Endothelial cell of umbilical vein (primary cell): Measurements from ENCODE around the gene PRRT1B.

Experiments used
- CTCF ChIP-seq, 2 donors: IDR thresholded peaks; 1 replicate in 1 of 2; 2 replicates in 1 of 2; pipeline ENCODE4 v1.5.1; 2011; ENCODE audit warnings: low read length in 2 of 2, mild to moderate bottlenecking in 2 of 2, moderate library complexity in 2 of 2, control low read depth in 1 of 2, inconsistent platforms in 1 of 2, low read depth in 1 of 2; ENCODE audit not compliant: insufficient read depth in 1 of 2; ENCODE audit errors: extremely low read depth in 1 of 2
- EZH2 ChIP-seq: IDR thresholded peaks from 2 replicates; pipeline ENCODE4 v1.6.1; 2012; ENCODE audit warnings: borderline replicate concordance, low read depth, mild to moderate bottlenecking, moderate library complexity, low read length, inconsistent platforms; ENCODE audit not compliant: severe bottlenecking
- FOS ChIP-seq: IDR thresholded peaks from 2 replicates; pipeline ENCODE4 v1.6.1; 2011; ENCODE audit warnings: mild to moderate bottlenecking, low read length, moderate library complexity, borderline replicate concordance; ENCODE audit not compliant: insufficient read depth
- GATA2 ChIP-seq: IDR thresholded peaks from 2 replicates; pipeline ENCODE4 v1.7.0; 2011; ENCODE audit warnings: low read depth, mild to moderate bottlenecking, moderate library complexity, mixed read lengths, low read length; ENCODE audit not compliant: insufficient read length, insufficient read depth
- JUN ChIP-seq: IDR thresholded peaks from 2 replicates; pipeline ENCODE4 v1.6.1; 2011; ENCODE audit warnings: borderline replicate concordance, low read depth; ENCODE audit not compliant: insufficient read length, insufficient read depth
- MAX ChIP-seq: IDR thresholded peaks from 2 replicates; pipeline ENCODE4 v1.6.1; 2011; ENCODE audit not compliant: insufficient read depth, insufficient read length
- MYC ChIP-seq: IDR thresholded peaks from one replicate; pipeline ENCODE4 v1.6.1; 2011; ENCODE audit warnings: mild to moderate bottlenecking, low read depth, low read length
- POLR2A ChIP-seq: IDR thresholded peaks from 2 replicates; pipeline ENCODE4 v1.6.1; 2012; ENCODE audit warnings: low read depth, mild to moderate bottlenecking, control low read depth, low read length
- POLR2AphosphoS5 ChIP-seq: IDR thresholded peaks from 2 replicates; pipeline ENCODE4 v1.6.1; 2012; ENCODE audit warnings: low read depth, mild to moderate bottlenecking, control low read depth, low read length, moderate library complexity; ENCODE audit not compliant: insufficient read depth

- TF ChIP-seq MAX (no peak), EZH2 (no peak), POLR2A (no peak), CTCF (IDR thresholded peaks at IDR 0.05; ENCODE audit: extremely low read depth in 1 of 2, insufficient read depth in 1 of 2, low read depth in 1 of 2, low read length in 2 of 2) (no peak), MYC (no peak), JUN (no peak), FOS (no peak), POLR2AphosphoS5 (no peak), GATA2 (no peak)
Measured at GRCh38 chr9:131523086-131523388, 22.3 kb upstream of the PRRT1B start.
